ENCODE measurements around the gene TSPAN16. TPM values are rescaled to one million over a fixed set of nuclear protein-coding genes. Genes with fewer than 3 reads are reported as not detected.

TSPAN16 gene
- total and polyA plus RNA-seq, 2 of the 13 experiments (the other 11 are each of a cell fraction or from before 2014, with no cell fraction given) = not detected

- FAIRE-seq (no peak), DNase-seq (ENCODE audit: low spot score) (no peak), ATAC-seq (no peak)
- no peak overlapping the region for H3K27ac ChIP-seq (ENCODE audit: extremely low read length, insufficient read depth, low read length)
- no peaks in the 10 kb centered on the region for H3K27me3 ChIP-seq (ENCODE audit: control insufficient read depth in 1 of 2, insufficient read depth in 2 of 2, low read length in 2 of 2)
- TF ChIP-seq, protein P1, sequence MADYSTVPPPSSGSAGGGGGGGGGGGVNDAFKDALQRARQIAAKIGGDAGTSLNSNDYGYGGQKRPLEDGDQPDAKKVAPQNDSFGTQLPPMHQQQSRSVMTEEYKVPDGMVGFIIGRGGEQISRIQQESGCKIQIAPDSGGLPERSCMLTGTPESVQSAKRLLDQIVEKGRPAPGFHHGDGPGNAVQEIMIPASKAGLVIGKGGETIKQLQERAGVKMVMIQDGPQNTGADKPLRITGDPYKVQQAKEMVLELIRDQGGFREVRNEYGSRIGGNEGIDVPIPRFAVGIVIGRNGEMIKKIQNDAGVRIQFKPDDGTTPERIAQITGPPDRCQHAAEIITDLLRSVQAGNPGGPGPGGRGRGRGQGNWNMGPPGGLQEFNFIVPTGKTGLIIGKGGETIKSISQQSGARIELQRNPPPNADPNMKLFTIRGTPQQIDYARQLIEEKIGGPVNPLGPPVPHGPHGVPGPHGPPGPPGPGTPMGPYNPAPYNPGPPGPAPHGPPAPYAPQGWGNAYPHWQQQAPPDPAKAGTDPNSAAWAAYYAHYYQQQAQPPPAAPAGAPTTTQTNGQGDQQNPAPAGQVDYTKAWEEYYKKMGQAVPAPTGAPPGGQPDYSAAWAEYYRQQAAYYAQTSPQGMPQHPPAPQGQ (CRISPR knock-in tag; IDR thresholded peaks at IDR 0.05; ENCODE audit: borderline replicate concordance) = no peak
- TF ChIP-seq KLF12 (CRISPR knock-in tag; IDR thresholded peaks at IDR 0.05; ENCODE audit: borderline replicate concordance) = no peak
- TF ChIP-seq ZNF407 (CRISPR knock-in tag; IDR thresholded peaks at IDR 0.05; ENCODE audit: not compliant biosample characterization) = no peak
- TF ChIP-seq RBAK (CRISPR knock-in tag; IDR thresholded peaks at IDR 0.05) = no peak
- TF ChIP-seq ZNF556 (CRISPR knock-in tag; IDR thresholded peaks at IDR 0.05; ENCODE audit: borderline replicate concordance) = no peak
- TF ChIP-seq WIZ (CRISPR knock-in tag; IDR thresholded peaks at IDR 0.05) = no peak
- TF ChIP-seq MAFG (CRISPR knock-in tag; IDR thresholded peaks at IDR 0.05) = no peak
- TF ChIP-seq NKX3-1 (CRISPR knock-in tag; IDR thresholded peaks at IDR 0.05) = no peak
- no peak for TF ChIP-seq MATR3 (CRISPR knock-in tag; IDR thresholded peaks at IDR 0.05)
- TF ChIP-seq CREBL2 (CRISPR knock-in tag; IDR thresholded peaks at IDR 0.05; ENCODE audit: borderline replicate concordance) = no peak
- H3K36me3 ChIP-seq (replicated peaks in 1 of 2; ENCODE audit: control insufficient read depth in 1 of 2, insufficient read depth in 2 of 2, low read length in 2 of 2) = peaks cover 5 to 10% of the 10 kb centered on the region in 2 experiments; a peak in 3 of 5 replicates
- in situ Hi-C loops (cut with HindIII; ENCODE audit: extremely low pct_ligation_motif_present, low pct_unique_long_range_greater_than_20kb) (no loop called here), intact Hi-C loops (cut with micrococcal nuclease; ENCODE audit: unreplicated experiment) (no loop called here)
- H3K4me1 ChIP-seq (ENCODE audit: insufficient read depth, low read length) = 0 out of 2 replicates have a peak, but pooled peaks cover 4% of the 10 kb centered on the region
- ChIA-PET POLR2A (no interaction called here), CTCF (ENCODE audit: low intra/inter-chr PET ratio, low total read pairs) (no interaction called here)
- H3K4me3 ChIP-seq (replicated peaks in 1 of 3; ENCODE audit: insufficient read depth in 1 of 3, low read depth in 2 of 3, low read length in 3 of 3) = no peak overlapping the region
- WGBS (ENCODE audit: low lambda C conversion rate) = 96% methylated on average over 24 of the region's 28 CpGs
- H3K9me3 ChIP-seq (ENCODE audit: low read length) = no peaks in the 10 kb centered on the region
- no peak overlapping the region for H3K9ac ChIP-seq (ENCODE audit: insufficient read depth, low read depth, low read length)
- no peak overlapping the region for H2AFZ ChIP-seq (ENCODE audit: low read length)
- H4K20me1 ChIP-seq (ENCODE audit: insufficient read depth, low read length) = no peaks in the 10 kb centered on the region
- no peaks in the 10 kb centered on the region for H3K79me2 ChIP-seq (ENCODE audit: insufficient read depth, low read length)
- no peak overlapping the region for H3K4me2 ChIP-seq (ENCODE audit: low read depth, low read length)
- BruUV-seq (replicated peaks) = no TSS peak
Measured at GRCh38 chr19:11364296-11364904, 68.4 kb downstream of the TSPAN16 start.
